ENCODE data around the gene MRM3. TPM values are rescaled to one million over a fixed set of nuclear protein-coding genes. Genes with fewer than 3 reads are reported as not detected.
A peak's percentile ranks its signal among the peaks of the same experiment; 100 is the strongest.

Gene MRM3
- total RNA-seq, 1 donor from 2014 or later, result 8.3 TPM

DNA sequence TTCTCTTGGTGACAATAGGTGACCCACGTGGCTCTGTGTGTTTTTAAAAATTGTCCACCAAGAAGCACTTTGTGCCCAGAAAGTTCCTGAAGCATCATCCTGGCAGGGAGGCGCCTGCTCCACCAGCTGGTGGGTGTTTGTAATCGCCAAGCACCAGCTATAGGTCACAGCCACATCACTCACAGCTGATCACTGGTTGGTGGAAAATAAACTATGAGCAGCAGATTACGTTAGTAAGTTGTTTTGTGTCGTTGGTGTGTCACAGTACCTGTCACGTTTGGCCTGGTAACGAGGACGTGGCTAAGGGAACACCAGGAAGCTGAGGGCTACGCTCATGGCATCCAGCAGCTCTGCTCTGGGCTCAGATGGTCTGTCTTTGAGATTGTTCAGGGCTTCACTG is 10.1 kb downstream of the MRM3 start:
- no peak for DNase-seq (ENCODE audit: low read depth)
- H3K4me1 Mint-ChIP-seq (ENCODE audit: low read depth, unreplicated experiment), result peaks cover 18% of the 10 kb centered on the region

DNA sequence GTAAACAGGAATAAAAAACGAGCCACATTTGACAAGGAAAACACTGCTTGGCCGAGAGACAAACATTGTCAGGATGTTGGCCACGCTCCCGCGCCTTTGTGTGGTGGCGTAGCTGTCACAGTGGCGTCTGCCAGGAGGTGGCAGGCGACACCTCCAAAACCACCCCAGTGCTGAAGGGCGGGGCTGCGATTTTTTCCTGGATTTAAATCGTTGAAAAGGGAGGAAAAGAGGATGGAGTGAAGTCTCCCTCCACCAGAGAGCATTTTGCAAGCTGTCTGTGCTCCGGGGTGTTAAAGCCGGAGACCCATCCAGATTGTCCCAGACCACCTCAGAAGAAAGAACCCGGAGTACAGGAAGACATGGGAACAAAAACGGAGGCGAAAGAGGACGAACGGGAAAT is 12.7 kb downstream of the MRM3 start:
- Histone ChIP-seq H3K27ac (ENCODE audit: low read depth, low read length) (no peak overlapping the region), H2AFZ (ENCODE audit: low read depth, low read length) (no peak overlapping the region), H3K79me2 (ENCODE audit: insufficient read depth, low read length) (peaks cover 3% of the 10 kb centered on the region), H4K20me1 (ENCODE audit: insufficient read depth, low read length) (peaks cover 23% of the 10 kb centered on the region), H3K4me1 (ENCODE audit: insufficient read depth, low read length) (peaks cover 16% of the 10 kb centered on the region), H3K9me3 (ENCODE audit: insufficient read depth, low read depth, low read length) (no peaks in the 10 kb centered on the region), H3K36me3 (ENCODE audit: insufficient read depth, low read length) (peaks cover 9% of the 10 kb centered on the region), H3K9ac (ENCODE audit: low read length) (peak overlapping the region; percentile 19), H3K4me3 (ENCODE audit: insufficient read depth, low read depth, low read length) (no peak overlapping the region), H3K27me3 (ENCODE audit: insufficient read depth, low read length) (no peaks in the 10 kb centered on the region), H3K4me2 (ENCODE audit: low read length) (peak overlapping the region; percentile 68)
- Mint-ChIP-seq H3K36me3 (ENCODE audit: low read depth, unreplicated experiment) (peaks cover 30% of the 10 kb centered on the region), H3K9me3 (ENCODE audit: unreplicated experiment) (no peaks in the 10 kb centered on the region), H3K27ac (ENCODE audit: unreplicated experiment) (peak overlapping the region; percentile 29), H3K4me3 (ENCODE audit: unreplicated experiment) (no peak overlapping the region), H3K4me1 (ENCODE audit: low read depth, unreplicated experiment) (peaks cover 18% of the 10 kb centered on the region), H3K27me3 (ENCODE audit: low read depth, unreplicated experiment) (no peaks in the 10 kb centered on the region)
- peak; percentile 80 for FAIRE-seq
- no peak for TF ChIP-seq EZH2 (IDR thresholded peaks at IDR 0.05; ENCODE audit: insufficient read depth, low read length)
- TF ChIP-seq, protein P1, sequence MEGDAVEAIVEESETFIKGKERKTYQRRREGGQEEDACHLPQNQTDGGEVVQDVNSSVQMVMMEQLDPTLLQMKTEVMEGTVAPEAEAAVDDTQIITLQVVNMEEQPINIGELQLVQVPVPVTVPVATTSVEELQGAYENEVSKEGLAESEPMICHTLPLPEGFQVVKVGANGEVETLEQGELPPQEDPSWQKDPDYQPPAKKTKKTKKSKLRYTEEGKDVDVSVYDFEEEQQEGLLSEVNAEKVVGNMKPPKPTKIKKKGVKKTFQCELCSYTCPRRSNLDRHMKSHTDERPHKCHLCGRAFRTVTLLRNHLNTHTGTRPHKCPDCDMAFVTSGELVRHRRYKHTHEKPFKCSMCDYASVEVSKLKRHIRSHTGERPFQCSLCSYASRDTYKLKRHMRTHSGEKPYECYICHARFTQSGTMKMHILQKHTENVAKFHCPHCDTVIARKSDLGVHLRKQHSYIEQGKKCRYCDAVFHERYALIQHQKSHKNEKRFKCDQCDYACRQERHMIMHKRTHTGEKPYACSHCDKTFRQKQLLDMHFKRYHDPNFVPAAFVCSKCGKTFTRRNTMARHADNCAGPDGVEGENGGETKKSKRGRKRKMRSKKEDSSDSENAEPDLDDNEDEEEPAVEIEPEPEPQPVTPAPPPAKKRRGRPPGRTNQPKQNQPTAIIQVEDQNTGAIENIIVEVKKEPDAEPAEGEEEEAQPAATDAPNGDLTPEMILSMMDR (IDR thresholded peaks at IDR 0.05; ENCODE audit: insufficient read depth, low read depth, low read length), result peak; percentile 65
- peak; percentile 36 for DNase-seq (ENCODE audit: low read depth)

More for the DNA sequence above, 10.1 kb downstream of the MRM3 start:
- Mint-ChIP-seq H3K27me3 (ENCODE audit: low read depth, unreplicated experiment) (no peaks in the 10 kb centered on the region), H3K27ac (ENCODE audit: unreplicated experiment) (peak overlapping the region; percentile 89), H3K4me3 (ENCODE audit: unreplicated experiment) (no peak overlapping the region), H3K36me3 (ENCODE audit: low read depth, unreplicated experiment) (peaks cover 26% of the 10 kb centered on the region), H3K9me3 (ENCODE audit: unreplicated experiment) (no peaks in the 10 kb centered on the region)
- Histone ChIP-seq H3K36me3 (ENCODE audit: insufficient read depth, low read length) (peaks cover 17% of the 10 kb centered on the region), H3K4me1 (ENCODE audit: insufficient read depth, low read length) (peaks cover 16% of the 10 kb centered on the region), H3K4me3 (ENCODE audit: insufficient read depth, low read depth, low read length) (no peak overlapping the region), H3K4me2 (ENCODE audit: low read length) (no peak overlapping the region), H3K79me2 (ENCODE audit: insufficient read depth, low read length) (peaks cover 11% of the 10 kb centered on the region), H3K27ac (ENCODE audit: low read depth, low read length) (no peak overlapping the region), H3K27me3 (ENCODE audit: insufficient read depth, low read length) (no peaks in the 10 kb centered on the region), H3K9me3 (ENCODE audit: insufficient read depth, low read depth, low read length) (no peaks in the 10 kb centered on the region), H2AFZ (ENCODE audit: low read depth, low read length) (no peak overlapping the region), H3K9ac (ENCODE audit: low read length) (no peak overlapping the region), H4K20me1 (ENCODE audit: insufficient read depth, low read length) (peaks cover 23% of the 10 kb centered on the region)
- no peak for FAIRE-seq
- TF ChIP-seq, protein P1 (IDR thresholded peaks at IDR 0.05; ENCODE audit: insufficient read depth, low read depth, low read length), result no peak
- no peak for TF ChIP-seq EZH2 (IDR thresholded peaks at IDR 0.05; ENCODE audit: insufficient read depth, low read length)

DNA sequence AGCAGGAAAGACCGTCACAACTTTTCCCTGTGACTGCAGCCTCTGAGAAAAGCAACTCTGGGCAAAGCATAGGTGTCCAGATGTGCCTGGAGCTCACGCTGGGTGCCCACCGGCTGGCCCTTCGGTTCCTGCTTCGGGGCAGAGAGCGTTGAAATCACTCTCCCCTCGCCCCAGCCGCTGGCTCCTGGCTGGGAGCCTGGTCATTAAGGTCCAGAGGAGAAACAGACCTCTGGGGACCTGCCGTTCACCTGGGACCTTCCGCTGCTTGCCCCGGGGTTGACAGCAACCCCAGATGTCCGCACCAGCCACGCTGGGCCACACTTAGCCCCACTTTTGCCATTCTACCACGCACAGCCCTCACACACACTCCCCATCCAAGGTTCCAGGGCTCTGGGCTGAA is 13.1 kb downstream of the MRM3 start:
- H3K27me3 Mint-ChIP-seq (ENCODE audit: low read depth, unreplicated experiment), result no peaks in the 10 kb centered on the region
- H3K36me3 Mint-ChIP-seq (ENCODE audit: low read depth, unreplicated experiment), result peaks cover 30% of the 10 kb centered on the region
- Histone ChIP-seq H3K4me3 (ENCODE audit: insufficient read depth, low read depth, low read length) (no peak overlapping the region), H2AFZ (ENCODE audit: low read depth, low read length) (no peak overlapping the region), H3K9me3 (ENCODE audit: insufficient read depth, low read depth, low read length) (no peaks in the 10 kb centered on the region), H3K27ac (ENCODE audit: low read depth, low read length) (no peak overlapping the region), H3K36me3 (ENCODE audit: insufficient read depth, low read length) (peaks cover 12% of the 10 kb centered on the region), H3K4me2 (ENCODE audit: low read length) (peak overlapping the region; percentile 68), H3K27me3 (ENCODE audit: insufficient read depth, low read length) (no peaks in the 10 kb centered on the region), H4K20me1 (ENCODE audit: insufficient read depth, low read length) (peaks cover 23% of the 10 kb centered on the region), H3K4me1 (ENCODE audit: insufficient read depth, low read length) (peaks cover 16% of the 10 kb centered on the region), H3K9ac (ENCODE audit: low read length) (peak overlapping the region; percentile 19), H3K79me2 (ENCODE audit: insufficient read depth, low read length) (peaks cover 3% of the 10 kb centered on the region)
- no peaks in the 10 kb centered on the region for H3K9me3 Mint-ChIP-seq (ENCODE audit: unreplicated experiment)
- no peak for TF ChIP-seq EZH2 (IDR thresholded peaks at IDR 0.05; ENCODE audit: insufficient read depth, low read length)
- TF ChIP-seq, protein P1 (IDR thresholded peaks at IDR 0.05; ENCODE audit: insufficient read depth, low read depth, low read length), result no peak
- no peak overlapping the region for H3K4me3 Mint-ChIP-seq (ENCODE audit: unreplicated experiment)
- peaks cover 18% of the 10 kb centered on the region for H3K4me1 Mint-ChIP-seq (ENCODE audit: low read depth, unreplicated experiment)
- DNase-seq (ENCODE audit: low read depth) (no peak), FAIRE-seq (no peak)
- peak overlapping the region; percentile 41 for H3K27ac Mint-ChIP-seq (ENCODE audit: unreplicated experiment)
